OCI-LY3 (cell line): ENCODE measurements around the gene LHX4.

ENCODE experiments used
- H2AFZ ChIP-seq: fragments of 200-600, 300-600 bp; shearing (Covaris generic); 2 replicates; pipeline ENCODE4 v1.6.0; 2014; ENCODE audit warnings: antibody characterized with exemption, low read depth, low read length
- H3K27ac ChIP-seq: fragments of 200-600, 300-600 bp; sonication (generic); 2 replicates; pipeline ENCODE4 v1.5.1; 2014; ENCODE audit warnings: mild to moderate bottlenecking, low read length, moderate library complexity, mixed read lengths
- H3K27me3 ChIP-seq: fragments of 200-600, 300-600 bp; sonication (generic); 2 replicates; pipeline ENCODE4 v1.6.1; 2014; ENCODE audit warnings: low read depth, low read length, mixed read lengths
- H3K36me3 ChIP-seq: fragments of 200-600, 300-600 bp; sonication (generic); replicated peaks from 2 replicates; pipeline ENCODE3; 2014; ENCODE audit warnings: low read depth, low read length, mixed read lengths
- H3K4me1 ChIP-seq: fragments of 300-600, 200-600 bp; sonication (generic); 2 replicates; pipeline ENCODE4 v1.6.1; 2014; ENCODE audit warnings: low read length, mixed read lengths
- H3K4me2 ChIP-seq: fragments of 200-600, 300-600 bp; sonication (generic); 2 replicates; pipeline ENCODE4 v1.6.1; 2014; ENCODE audit warnings: low read length, mixed read lengths
- H3K4me3 ChIP-seq: fragments of 300-600, 200-600 bp; sonication (generic); 2 replicates; pipeline ENCODE4 v1.5.1; 2014; ENCODE audit warnings: antibody characterized with exemption, mild to moderate bottlenecking, low read length, moderate library complexity
- H3K79me2 ChIP-seq: fragments of 300-600, 200-600 bp; shearing (Covaris generic); 2 replicates; pipeline ENCODE4 v1.6.1; 2014; ENCODE audit warnings: mild to moderate bottlenecking, low read length, mixed read lengths
- H3K9ac ChIP-seq: fragments of 300-600, 200-600 bp; shearing (Covaris generic); 2 replicates; pipeline ENCODE4 v1.6.0; 2014; ENCODE audit warnings: mild to moderate bottlenecking, low read length, moderate library complexity
- H3K9me3 ChIP-seq: fragments of 200-600, 300-600 bp; shearing (Covaris generic); 2 replicates; pipeline ENCODE4 v1.6.1; 2014; ENCODE audit warnings: low read length, mixed read lengths; ENCODE audit not compliant: insufficient read depth
- H4K20me1 ChIP-seq: fragments of 200-600, 300-600 bp; sonication (generic); 2 replicates; pipeline ENCODE4 v1.6.1; 2016; ENCODE audit warnings: low read length, mixed read lengths; ENCODE audit not compliant: insufficient read depth
- EZH2phosphoT487 ChIP-seq: fragments of 200-600 bp; shearing (Covaris generic); IDR thresholded peaks from 2 replicates; pipeline ENCODE4 v1.6.1; 2018; ENCODE audit warnings: antibody characterized with exemption, mixed run types, low read depth
- TF ChIP-seq, protein P1 (sequence below): fragments of 200-600, 300-600 bp; sonication (generic); IDR thresholded peaks from 2 replicates; pipeline ENCODE4 v1.5.1; 2014; ENCODE audit warnings: antibody characterized with exemption, low read length, low read depth

Gene LHX4

GRCh38 chr1:180236698-180237509 is 6.8 kb downstream of the LHX4 start:
- Histone ChIP-seq H2AFZ (no peak overlapping the region), H3K79me2 (no peaks in the 10 kb centered on the region), H3K4me2 (no peak overlapping the region), H3K27me3 (peaks cover 51% of the 10 kb centered on the region), H3K9me3 (no peaks in the 10 kb centered on the region), H3K9ac (no peak overlapping the region), H4K20me1 (no peaks in the 10 kb centered on the region), H3K4me1 (peaks cover 2% of the 10 kb centered on the region; the same call in 1 of the 2 replicates), H3K36me3 (no peaks in the 10 kb centered on the region), H3K27ac (no peak overlapping the region), H3K4me3 (no peak overlapping the region)
- no peak for TF ChIP-seq EZH2phosphoT487
- TF ChIP-seq, protein P1, sequence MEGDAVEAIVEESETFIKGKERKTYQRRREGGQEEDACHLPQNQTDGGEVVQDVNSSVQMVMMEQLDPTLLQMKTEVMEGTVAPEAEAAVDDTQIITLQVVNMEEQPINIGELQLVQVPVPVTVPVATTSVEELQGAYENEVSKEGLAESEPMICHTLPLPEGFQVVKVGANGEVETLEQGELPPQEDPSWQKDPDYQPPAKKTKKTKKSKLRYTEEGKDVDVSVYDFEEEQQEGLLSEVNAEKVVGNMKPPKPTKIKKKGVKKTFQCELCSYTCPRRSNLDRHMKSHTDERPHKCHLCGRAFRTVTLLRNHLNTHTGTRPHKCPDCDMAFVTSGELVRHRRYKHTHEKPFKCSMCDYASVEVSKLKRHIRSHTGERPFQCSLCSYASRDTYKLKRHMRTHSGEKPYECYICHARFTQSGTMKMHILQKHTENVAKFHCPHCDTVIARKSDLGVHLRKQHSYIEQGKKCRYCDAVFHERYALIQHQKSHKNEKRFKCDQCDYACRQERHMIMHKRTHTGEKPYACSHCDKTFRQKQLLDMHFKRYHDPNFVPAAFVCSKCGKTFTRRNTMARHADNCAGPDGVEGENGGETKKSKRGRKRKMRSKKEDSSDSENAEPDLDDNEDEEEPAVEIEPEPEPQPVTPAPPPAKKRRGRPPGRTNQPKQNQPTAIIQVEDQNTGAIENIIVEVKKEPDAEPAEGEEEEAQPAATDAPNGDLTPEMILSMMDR, result no peak

GRCh38 chr1:180237869-180238476 is 7.9 kb downstream of the LHX4 start:
- no peak overlapping the region for H3K27ac ChIP-seq
- H3K9me3 ChIP-seq, result no peaks in the 10 kb centered on the region
- no peaks in the 10 kb centered on the region for H3K4me1 ChIP-seq
- no peak overlapping the region for H2AFZ ChIP-seq
- H3K27me3 ChIP-seq, result peaks cover 55% of the 10 kb centered on the region
- H3K4me3 ChIP-seq, result no peak overlapping the region
- H3K9ac ChIP-seq, result no peak overlapping the region
- no peaks in the 10 kb centered on the region for H3K36me3 ChIP-seq
- no peaks in the 10 kb centered on the region for H4K20me1 ChIP-seq
- H3K4me2 ChIP-seq, result no peak overlapping the region
- TF ChIP-seq, protein P1, result no peak
- TF ChIP-seq EZH2phosphoT487, result no peak
- no peaks in the 10 kb centered on the region for H3K79me2 ChIP-seq

DNA sequence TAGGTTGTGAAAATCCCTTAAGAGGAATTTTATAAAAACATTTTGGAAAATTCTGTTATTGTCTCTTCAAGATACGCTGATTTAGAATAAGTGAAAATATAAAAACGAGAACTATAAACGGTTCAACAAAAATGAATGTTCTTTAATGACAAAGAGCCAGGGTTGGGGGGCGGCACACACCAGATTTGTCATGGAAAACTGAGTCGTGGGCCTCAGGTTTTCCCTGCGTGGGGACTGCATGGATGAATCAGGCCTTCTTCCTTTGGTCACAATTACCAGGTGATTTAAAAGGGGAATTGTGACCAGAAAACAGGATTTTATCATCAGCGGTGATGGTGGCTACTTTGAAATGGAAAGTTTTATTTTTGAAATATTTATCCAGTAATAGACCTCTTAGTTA is 8.6 kb downstream of the LHX4 start:
- H3K4me1 ChIP-seq, result no peaks in the 10 kb centered on the region
- H4K20me1 ChIP-seq, result no peaks in the 10 kb centered on the region

More for the DNA sequence above, 8.6 kb downstream of the LHX4 start:
- TF ChIP-seq, protein P1, result no peak
- TF ChIP-seq EZH2phosphoT487, result no peak
- Histone ChIP-seq H3K4me3 (no peak overlapping the region), H3K4me2 (no peak overlapping the region), H3K36me3 (no peaks in the 10 kb centered on the region), H3K27me3 (peaks cover 55% of the 10 kb centered on the region), H3K79me2 (no peaks in the 10 kb centered on the region), H3K9ac (no peak overlapping the region), H3K27ac (no peak overlapping the region), H3K9me3 (no peaks in the 10 kb centered on the region), H2AFZ (no peak overlapping the region)
